OCI-LY7 (cell line): ENCODE data around the gene TMEM169. TPM values are rescaled to one million over a fixed set of nuclear protein-coding genes. Genes with fewer than 3 reads are reported as not detected.
A peak's percentile ranks its signal among the peaks of the same experiment; 100 is the strongest.

Experiments
- BruUV-seq: library from RNA; stranded (reverse); fragments of 400-500 nt; replicated peaks from 2 replicates; lab custom pipeline; 2021; lab: Mats Ljungman, UMichigan
- CTCF ChIA-PET: fragments of 300-600 bp; sonication (Branson Sonifier 250); formaldehyde crosslinking; loops from one replicate; lab custom pipeline; 2022; ENCODE audit warnings: antibody characterized with exemption; ENCODE audit not compliant: unreplicated experiment; lab: Charles Lee
- POLR2A ChIA-PET: fragments of 300-600 bp; sonication (Branson Sonifier 250); formaldehyde crosslinking; loops from one replicate; lab custom pipeline; 2022; ENCODE audit warnings: antibody characterized with exemption; lab: Charles Lee
- DNase-seq: peaks from one replicate; pipeline ENCODE4 v3.0.0-alpha.2; 2015; ENCODE audit warnings: low spot score
- H2AFZ ChIP-seq: fragments of 200-600 bp; sonication (generic), shearing (Covaris generic); 2 replicates; pipeline ENCODE4 v1.6.1; 2014; ENCODE audit warnings: mild to moderate bottlenecking, antibody characterized with exemption, low read length, moderate library complexity
- H3K27ac ChIP-seq: fragments of 200-600 bp; sonication (generic); 2 replicates; pipeline ENCODE4 v1.5.1; 2014; ENCODE audit warnings: mixed run types, low read depth, mild to moderate bottlenecking, moderate library complexity, low read length, inconsistent platforms; ENCODE audit not compliant: poor library complexity, severe bottlenecking
- H3K36me3 ChIP-seq: fragments of 200-600 bp; sonication (generic); 2 replicates; pipeline ENCODE4 v1.6.1; 2014; ENCODE audit warnings: mild to moderate bottlenecking, antibody characterized with exemption, low read length, moderate library complexity, mixed read lengths; ENCODE audit not compliant: insufficient read depth
- H3K4me1 ChIP-seq: fragments of 200-600 bp; sonication (generic); 2 replicates; pipeline ENCODE4 v1.5.1; 2014; ENCODE audit warnings: mild to moderate bottlenecking, low read length; ENCODE audit not compliant: insufficient read depth, poor library complexity, severe bottlenecking
- H3K4me2 ChIP-seq: fragments of 200-600 bp; sonication (generic); 2 replicates; pipeline ENCODE4 v1.6.1; 2014; ENCODE audit warnings: mild to moderate bottlenecking, low read length
- H3K4me3 ChIP-seq: fragments of 200-600 bp; sonication (generic); 2 replicates; pipeline ENCODE4 v1.5.1; 2014; ENCODE audit warnings: mild to moderate bottlenecking, low read depth, low read length; ENCODE audit not compliant: poor library complexity, severe bottlenecking
- H3K79me2 ChIP-seq: fragments of 200-600 bp; sonication (generic); 2 replicates; pipeline ENCODE4 v1.6.1; 2016; ENCODE audit warnings: low read depth, mild to moderate bottlenecking, low read length, moderate library complexity, mixed read lengths; ENCODE audit not compliant: insufficient read depth
- H3K9me2 ChIP-seq: fragments of 200-600 bp; sonication (generic); 2 replicates; pipeline ENCODE4 v1.6.1; 2016; ENCODE audit warnings: mild to moderate bottlenecking, low read length, mixed read lengths; ENCODE audit not compliant: insufficient read depth
- H3K9me3 ChIP-seq: fragments of 200-600 bp; sonication (generic); 2 replicates; pipeline ENCODE4 v1.6.1; 2014; ENCODE audit warnings: mild to moderate bottlenecking, mixed run types, low read length, mixed read lengths
- H4K20me1 ChIP-seq: fragments of 200-600 bp; sonication (generic); 2 replicates; pipeline ENCODE4 v1.6.1; 2014; ENCODE audit warnings: mild to moderate bottlenecking, antibody characterized with exemption, low read length, moderate library complexity, mixed read lengths; ENCODE audit not compliant: insufficient read depth
- CTCF ChIP-seq: fragments of 200-600 bp; sonication (generic); conservative IDR thresholded peaks from 2 replicates; pipeline ENCODE4 v1.5.1; 2014; ENCODE audit warnings: mild to moderate bottlenecking, antibody characterized with exemption, low read length, moderate library complexity, mixed read lengths
- EZH2phosphoT487 ChIP-seq: fragments of 200-600 bp; sonication (generic); IDR thresholded peaks from 2 replicates; pipeline ENCODE4 v1.6.1; 2018; ENCODE audit warnings: low read depth, borderline replicate concordance, mild to moderate bottlenecking, mixed run types, antibody characterized with exemption, low read length, moderate library complexity, mixed read lengths
- intact Hi-C: fragments of 100-400 bp; cut with micrococcal nuclease; formaldehyde crosslinking; loops from one replicate; pipeline ENCODE4 v1.10.0; 2022; ENCODE audit not compliant: unreplicated experiment
- total RNA-seq, 2 experiments: library from RNA; depleted of rRNA in 1 of 2; stranded (reverse); fragments of >200 nt in 1 of 2; shearing (Covaris generic) in 1 of 2; gene quantifications; 2 replicates each; pipeline ENCODE4 v1.2.3, GENCODE V29; 2014 to 2022

The TMEM169 gene
- total RNA-seq, 2 experiments from 2014 or later, result 0.09 to 0.42 TPM

- ChIA-PET CTCF (interaction anchor here (1.0 kb wide), 1 partner anchor 32 kb away, joined by 3 read pairs; the partner anchor contains the start of genes PECR and TMEM169), POLR2A (interaction anchor here (1.1 to 1.2 kb wide), 2 partner anchors 20 to 27 kb away, joined by 3 read pairs; no protein-coding TSS in a partner anchor)
- no peaks in the 10 kb centered on the region for H3K9me3 ChIP-seq
- H3K27ac ChIP-seq, result peak overlapping the region; percentile 45
- peaks cover 85% of the 10 kb centered on the region for H3K36me3 ChIP-seq
- H4K20me1 ChIP-seq, result peaks cover 51% of the 10 kb centered on the region
- BruUV-seq, result no TSS peak
- H3K9me2 ChIP-seq, result no peaks in the 10 kb centered on the region
- TF ChIP-seq CTCF, result no peak
- peaks cover 60% of the 10 kb centered on the region for H3K4me1 ChIP-seq
- peaks cover 83% of the 10 kb centered on the region for H3K79me2 ChIP-seq
- peak; percentile 4 for DNase-seq
- intact Hi-C loops, result no loop called here
- H3K4me3 ChIP-seq, result no peak overlapping the region
- no peak overlapping the region for H2AFZ ChIP-seq
- H3K4me2 ChIP-seq, result peak overlapping the region; percentile 71; the same call in 1 of the 2 replicates
Measured at GRCh38 chr2:216113572-216113971, 31.9 kb downstream of the TMEM169 start.

GRCh38 chr2:216114382-216114713 lies 32.6 kb downstream of the TMEM169 start:
- POLR2A ChIA-PET, result interaction anchor here (0.5 to 1.2 kb wide), 4 partner anchors 9 to 19 kb away, joined by 3 to 5 read pairs (median 4); no protein-coding TSS in a partner anchor
- no TSS peak for BruUV-seq
- TF ChIP-seq EZH2phosphoT487, result no peak
- no peak for TF ChIP-seq CTCF
- peaks cover 57% of the 10 kb centered on the region for H3K4me1 ChIP-seq
- peaks cover 53% of the 10 kb centered on the region for H4K20me1 ChIP-seq
- DNase-seq, result no peak
- H3K27ac ChIP-seq, result peak overlapping the region; percentile 45
- CTCF ChIA-PET, result interaction anchor here (0.6 to 1.0 kb wide), 3 partner anchors 33 to 56 kb away, joined by 3 to 4 read pairs (median 3); partner anchors contain the start of genes PECR and TMEM169
- no peak overlapping the region for H3K4me3 ChIP-seq
- peaks cover 93% of the 10 kb centered on the region for H3K36me3 ChIP-seq
- intact Hi-C loops, result no loop called here
- no peaks in the 10 kb centered on the region for H3K9me3 ChIP-seq
- no peak overlapping the region for H2AFZ ChIP-seq
- no peaks in the 10 kb centered on the region for H3K9me2 ChIP-seq
- peaks cover 89% of the 10 kb centered on the region for H3K79me2 ChIP-seq
- peak overlapping the region; percentile 71 for H3K4me2 ChIP-seq
